Ecto neural progenitor cell (in vitro differentiated cells): ENCODE results near the gene PALM3.
A peak's percentile ranks its signal among the peaks of the same experiment; 100 is the strongest.
"Not testable (repeated sequence)": the region's sequence is repeated elsewhere in the genome, so short reads cannot be mapped to it uniquely, and the experiment has no call there.

ENCODE experiments used
- DNase-seq: peaks from one replicate; pipeline ENCODE4 v3.0.0-alpha.2; 2018; ENCODE audit warnings: low spot score

PALM3 gene

GRCh38 chr19:14059652-14060155, 2.2 kb downstream of the PALM3 start:
- DNase-seq, result no peak

- DNase-seq, result no peak
These were observed 2.8 kb downstream of the PALM3 start for GRCh38 chr19:14059093-14059480.

- no peak for DNase-seq
These were observed 3.4 kb downstream of the PALM3 start for GRCh38 chr19:14058182-14059092.

- no peak for DNase-seq
These were observed 5.0 kb downstream of the PALM3 start for GRCh38 chr19:14056741-14057356.

- DNase-seq, result no peak
These were observed 5.7 kb downstream of the PALM3 start for GRCh38 chr19:14056069-14056666.

GRCh38 chr19:14055396-14055795, 6.5 kb downstream of the PALM3 start:
- no peak for DNase-seq

GRCh38 chr19:14054721-14055120, 7.2 kb downstream of the PALM3 start:
- no peak for DNase-seq

- no peak for DNase-seq
These were observed 7.8 kb downstream of the PALM3 start for GRCh38 chr19:14054099-14054498.

GRCh38 chr19:14053500-14053899, 8.4 kb downstream of the PALM3 start:
- DNase-seq, result no peak

GRCh38 chr19:14053032-14053431, 8.8 kb downstream of the PALM3 start:
- DNase-seq, result no peak

- DNase-seq, result no peak
These were observed 9.4 kb downstream of the PALM3 start for GRCh38 chr19:14052470-14052869.

- no peak for DNase-seq
These were observed 9.9 kb downstream of the PALM3 start for GRCh38 chr19:14051980-14052379.

- DNase-seq, result not testable (repeated sequence)
These were observed 10.9 kb downstream of the PALM3 start for GRCh38 chr19:14050961-14051360.

GRCh38 chr19:14050512-14050911, 11.4 kb downstream of the PALM3 start:
- no peak for DNase-seq

GRCh38 chr19:14048443-14049153, 13.3 kb downstream of the PALM3 start:
- peak; percentile 68 for DNase-seq

- not testable (repeated sequence) for DNase-seq
These were observed 14.0 kb downstream of the PALM3 start for GRCh38 chr19:14047866-14048265.

GRCh38 chr19:14042659-14043608, 18.9 kb downstream of the PALM3 start:
- not testable (repeated sequence) for DNase-seq

- DNase-seq, result no peak
These were observed 22.7 kb downstream of the PALM3 start for GRCh38 chr19:14039181-14039580.

- no peak for DNase-seq
These were observed 26.2 kb downstream of the PALM3 start for GRCh38 chr19:14035706-14036105.

GRCh38 chr19:14035159-14035558, 26.7 kb downstream of the PALM3 start:
- DNase-seq, result not testable (repeated sequence)

GRCh38 chr19:14033946-14034345, 27.9 kb downstream of the PALM3 start:
- DNase-seq, result no peak
